ENCODE results near the gene SLC25A19.

- no peak for TF ChIP-seq EZH2 (IDR thresholded peaks at IDR 0.05)
- TF ChIP-seq POLR2AphosphoS5 (IDR thresholded peaks at IDR 0.05; ENCODE audit: borderline replicate concordance, low read depth, low read length) = no peak; the same call in 1 of the 2 replicates
- no peak for TF ChIP-seq FOXP2 (optimal IDR thresholded peaks at IDR 0.05; ENCODE audit: control extremely low read depth, extremely low read length, insufficient read depth)
Observed at GRCh38 chr17:75238684-75239191, 50.5 kb downstream of the SLC25A19 start.

Measured in SK-N-MC (cell line).